Ectodermal cell (in vitro differentiated cells): ENCODE data around the gene HDGF.

Experiments used
- H3K27ac ChIP-seq: 2 replicates; pipeline ENCODE4 v1.7.0; 2013; ENCODE audit warnings: mild to moderate bottlenecking, low read depth, low read length; ENCODE audit not compliant: insufficient read depth, poor library complexity, severe bottlenecking
- H3K27me3 ChIP-seq: 2 replicates; pipeline ENCODE4 v1.7.0; 2013; ENCODE audit warnings: mild to moderate bottlenecking, low read length; ENCODE audit not compliant: insufficient read depth, control insufficient read depth, poor library complexity, severe bottlenecking
- H3K36me3 ChIP-seq: one replicate; pipeline ENCODE4 v1.7.0; 2013; ENCODE audit warnings: low read length; ENCODE audit not compliant: control insufficient read depth, insufficient read depth
- H3K4me1 ChIP-seq: one replicate; pipeline ENCODE4 v1.7.0; 2013; ENCODE audit warnings: low read length; ENCODE audit not compliant: control insufficient read depth, insufficient read depth
- H3K4me3 ChIP-seq: 2 replicates; pipeline ENCODE4 v1.7.0; 2013; ENCODE audit warnings: low read depth, low read length, control low read depth; ENCODE audit not compliant: insufficient read depth
- H3K9me3 ChIP-seq: 2 replicates; pipeline ENCODE4 v1.7.0; 2013; ENCODE audit warnings: mild to moderate bottlenecking, low read length, moderate library complexity; ENCODE audit not compliant: control insufficient read depth
- WGBS, 2 experiments: methylation state at CpG; one replicate each; pipeline ENCODE4 v1.1.7; 2013; ENCODE audit warnings: missing lambda C conversion rate in 2 of 2; 5-methylcytosine and 5-hydroxymethylcytosine counted together

HDGF gene

DNA sequence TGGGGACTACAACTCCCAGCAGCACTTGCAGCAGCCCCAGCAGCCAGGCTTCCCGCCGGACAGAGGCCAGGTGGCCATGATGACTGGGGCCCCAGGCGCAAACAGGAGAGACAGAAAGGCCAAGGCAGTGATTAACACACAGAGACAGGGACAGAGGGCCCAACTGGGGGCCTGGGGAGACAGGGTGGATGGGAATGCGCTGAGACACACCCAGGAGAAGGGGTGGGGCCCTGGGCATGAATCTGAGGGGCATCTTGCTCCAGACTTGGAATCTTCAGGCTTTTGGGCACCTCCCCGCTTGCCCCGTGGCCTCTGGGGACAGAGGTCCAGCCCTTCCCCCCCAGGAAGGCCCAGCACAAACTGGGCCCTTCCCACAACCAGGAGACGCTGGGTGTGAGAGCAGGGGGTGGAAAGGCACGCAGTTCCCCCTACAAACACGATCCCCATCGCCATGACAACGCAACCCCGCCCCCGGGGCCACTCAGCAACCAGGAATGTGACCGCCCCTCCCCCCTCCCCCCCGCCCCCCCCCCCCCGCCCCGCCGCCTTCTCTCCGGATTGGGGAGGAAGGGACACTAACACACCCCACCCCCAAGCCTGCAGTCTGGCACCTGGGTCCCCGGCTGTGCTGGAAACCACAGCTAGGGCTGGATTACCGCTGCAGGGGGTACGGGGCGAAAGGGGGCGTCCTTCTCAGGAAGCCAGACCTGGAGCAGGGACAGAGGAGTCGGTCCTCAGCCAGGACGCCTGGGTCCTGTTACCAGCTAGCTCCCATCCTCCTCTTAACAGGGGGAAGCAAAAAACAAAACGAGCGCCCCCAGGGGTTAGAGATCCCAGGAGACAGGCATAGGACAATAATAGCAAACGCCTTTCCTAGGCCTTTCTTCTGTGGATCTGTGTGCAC, 4.5 kb downstream of the HDGF start:
- peaks cover 46% of the 10 kb centered on the region for H3K4me1 ChIP-seq
- peak overlapping the region; percentile 55 for H3K4me3 ChIP-seq
- peaks cover 18% of the 10 kb centered on the region for H3K36me3 ChIP-seq
- no peaks in the 10 kb centered on the region for H3K9me3 ChIP-seq
- no peaks in the 10 kb centered on the region for H3K27me3 ChIP-seq
- 0% methylated on average over 18 of the region's 29 CpGs for WGBS, 2 experiments
- peak overlapping the region; percentile 100 for H3K27ac ChIP-seq

DNA sequence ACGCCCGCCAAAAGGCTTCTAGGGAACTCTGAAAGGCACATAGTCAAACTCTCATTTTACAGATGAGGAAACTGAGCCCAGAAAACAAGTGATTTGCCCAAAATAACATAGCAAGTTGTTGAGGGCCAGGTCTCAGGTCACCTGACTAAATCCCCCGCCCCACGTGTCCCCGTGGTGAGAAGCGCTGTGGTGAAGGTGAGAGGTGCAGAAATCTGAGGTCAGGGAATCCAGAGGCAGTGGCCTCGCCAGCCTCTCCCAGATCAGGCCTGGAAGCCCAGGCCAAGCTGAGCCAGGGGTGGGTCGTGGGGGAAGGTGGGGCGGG, 5.1 kb downstream of the HDGF start:
- 30% methylated on average over 9 of the region's 9 CpGs for WGBS, 2 experiments
- no peaks in the 10 kb centered on the region for H3K27me3 ChIP-seq

DNA sequence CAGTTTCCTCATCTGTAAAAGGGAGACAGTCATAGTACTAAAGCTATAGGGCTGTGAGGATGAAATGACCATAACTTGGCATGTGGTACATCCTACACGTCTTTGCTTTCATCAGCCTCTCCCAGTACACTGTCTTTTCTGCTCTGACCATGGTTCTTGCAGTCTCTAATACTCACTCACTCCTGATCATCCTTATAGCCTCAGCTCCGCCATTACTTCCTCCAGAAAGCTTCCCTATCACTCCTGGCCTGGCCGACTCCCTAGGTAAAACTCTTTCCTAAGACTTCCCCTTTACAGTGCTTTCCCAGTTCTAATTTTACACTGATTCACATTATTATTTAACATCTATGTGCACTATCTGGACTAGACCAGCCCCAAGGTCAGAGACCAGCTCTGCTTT, 5.6 kb downstream of the HDGF start:
- no peak overlapping the region for H3K27ac ChIP-seq
- 90% methylated on average over 3 of the region's 3 CpGs for WGBS, 2 experiments
- H3K36me3 ChIP-seq, result peaks cover 18% of the 10 kb centered on the region
- peaks cover 54% of the 10 kb centered on the region for H3K4me1 ChIP-seq
- H3K4me3 ChIP-seq, result peak overlapping the region; percentile 55
- H3K9me3 ChIP-seq, result no peaks in the 10 kb centered on the region
- H3K27me3 ChIP-seq, result no peaks in the 10 kb centered on the region

More for the DNA sequence above, 5.1 kb downstream of the HDGF start:
- Histone ChIP-seq H3K27ac (peak overlapping the region; percentile 100), H3K36me3 (peaks cover 18% of the 10 kb centered on the region), H3K4me3 (peak overlapping the region; percentile 55), H3K9me3 (no peaks in the 10 kb centered on the region), H3K4me1 (peaks cover 52% of the 10 kb centered on the region)

DNA sequence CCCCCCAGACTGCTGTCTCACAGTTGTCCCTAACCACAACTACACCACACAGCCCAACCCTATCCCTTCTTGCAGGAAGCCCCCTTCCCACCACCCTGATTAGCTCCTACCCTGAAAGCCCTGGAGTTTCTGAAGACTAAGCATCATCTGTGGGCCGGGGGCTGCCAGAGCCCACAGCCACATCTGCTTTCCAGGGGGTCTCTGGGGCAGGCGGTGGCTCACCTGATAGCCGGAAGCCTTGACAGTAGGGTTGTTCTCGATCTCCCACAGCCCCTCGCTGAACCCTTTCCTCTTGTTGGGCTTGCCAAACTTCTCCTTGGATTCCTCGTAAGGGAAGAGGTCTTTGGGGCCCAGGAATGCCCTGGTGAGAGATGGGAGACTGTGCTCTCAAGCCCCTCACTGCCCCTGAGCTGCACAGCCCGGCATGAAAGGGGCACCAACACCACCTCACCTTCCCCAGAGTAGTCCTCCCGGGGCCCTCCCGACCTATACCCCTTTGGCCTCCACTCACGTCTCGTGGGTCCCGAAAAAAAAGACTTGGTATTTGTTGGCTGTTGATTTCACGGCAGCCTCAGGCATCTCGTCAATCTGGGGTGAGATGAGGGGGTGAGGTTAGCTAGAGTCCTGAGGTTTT, 6.6 kb downstream of the HDGF start:
- Histone ChIP-seq H3K4me3 (no peak overlapping the region), H3K27me3 (no peaks in the 10 kb centered on the region), H3K36me3 (peaks cover 18% of the 10 kb centered on the region), H3K9me3 (no peaks in the 10 kb centered on the region), H3K4me1 (peaks cover 51% of the 10 kb centered on the region), H3K27ac (no peak overlapping the region)
- 93 to 95% methylated on average over 14 of the region's 14 CpGs for WGBS, 2 experiments

DNA sequence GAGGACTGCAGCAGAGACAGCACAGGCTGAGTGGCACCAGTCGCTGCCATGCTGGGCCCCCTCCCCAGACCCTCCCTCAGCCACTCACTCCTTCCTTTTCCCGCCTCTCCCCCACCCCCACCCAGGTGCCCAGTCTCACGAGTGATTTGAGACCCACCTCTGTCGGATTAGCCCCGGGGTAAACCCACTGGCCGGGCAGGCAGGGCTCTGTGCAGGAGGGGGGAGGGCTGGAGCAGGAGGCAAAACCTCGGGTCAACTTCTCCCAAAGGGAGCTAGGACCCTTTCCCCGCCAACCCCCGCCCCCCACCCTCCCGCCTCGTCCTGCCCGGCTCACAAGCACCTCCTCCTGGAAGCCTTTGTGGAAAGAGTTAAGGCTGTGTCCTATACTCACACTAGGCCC, 7.1 kb downstream of the HDGF start:
- 82 to 93% methylated on average over 7 to 12 of the region's 12 CpGs for WGBS, 2 experiments
- peaks cover 45% of the 10 kb centered on the region for H3K4me1 ChIP-seq
- no peak overlapping the region for H3K27ac ChIP-seq
- H3K9me3 ChIP-seq, result no peaks in the 10 kb centered on the region
- no peaks in the 10 kb centered on the region for H3K27me3 ChIP-seq
- H3K4me3 ChIP-seq, result no peak overlapping the region
- H3K36me3 ChIP-seq, result peaks cover 18% of the 10 kb centered on the region

DNA sequence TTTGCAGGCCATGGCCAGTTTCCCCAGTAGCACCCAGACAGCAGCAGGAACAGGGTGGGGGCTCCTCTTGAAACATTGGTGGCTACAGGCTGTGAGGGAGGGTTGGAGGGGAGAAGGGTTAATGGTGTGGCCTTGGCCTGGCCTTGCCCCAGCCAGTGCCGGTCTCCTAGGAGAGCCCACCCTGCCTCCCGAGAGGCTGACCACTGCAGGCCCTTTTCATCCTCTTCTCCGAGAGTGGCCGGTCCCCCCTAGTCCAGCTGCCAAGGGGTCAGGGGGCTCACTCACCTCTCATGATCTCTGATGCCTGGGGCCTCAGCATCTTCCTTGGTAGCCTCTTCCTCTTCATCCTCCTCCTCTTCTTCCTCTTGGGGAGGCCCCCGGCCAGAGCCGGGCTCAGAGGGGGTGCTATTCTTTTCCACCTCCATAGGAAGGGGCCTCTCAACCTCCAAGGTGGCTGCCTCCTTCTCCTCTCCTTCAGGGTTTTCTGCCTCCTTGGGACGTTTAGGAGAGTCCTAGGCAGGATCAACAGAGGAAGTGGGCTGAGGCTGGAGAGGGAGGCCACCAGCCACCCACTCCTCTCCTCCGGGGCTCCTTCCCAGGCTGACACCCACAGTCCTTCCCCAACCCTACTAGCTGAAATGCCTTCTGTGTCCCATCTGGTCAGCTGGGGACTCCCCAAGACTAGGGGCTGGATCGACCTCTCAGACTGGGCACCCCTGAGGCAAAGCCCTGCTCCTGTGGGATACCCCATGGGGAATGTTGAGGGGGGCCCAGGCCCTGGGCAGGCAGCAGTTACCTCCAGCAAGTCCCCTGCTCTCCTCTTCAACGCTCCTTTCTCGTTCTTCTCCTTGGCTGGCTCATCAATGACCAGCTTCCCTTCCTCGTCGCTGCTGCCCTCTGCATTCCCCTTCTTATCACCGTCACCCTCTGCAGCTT, 7.8 kb downstream of the HDGF start:
- H3K9me3 ChIP-seq, result no peaks in the 10 kb centered on the region
- H3K4me1 ChIP-seq, result peaks cover 38% of the 10 kb centered on the region
- WGBS, 2 experiments, result 95 to 96% methylated on average over 14 of the region's 14 CpGs
- no peaks in the 10 kb centered on the region for H3K27me3 ChIP-seq
- peaks cover 18% of the 10 kb centered on the region for H3K36me3 ChIP-seq
- no peak overlapping the region for H3K4me3 ChIP-seq
- H3K27ac ChIP-seq, result no peak overlapping the region

DNA sequence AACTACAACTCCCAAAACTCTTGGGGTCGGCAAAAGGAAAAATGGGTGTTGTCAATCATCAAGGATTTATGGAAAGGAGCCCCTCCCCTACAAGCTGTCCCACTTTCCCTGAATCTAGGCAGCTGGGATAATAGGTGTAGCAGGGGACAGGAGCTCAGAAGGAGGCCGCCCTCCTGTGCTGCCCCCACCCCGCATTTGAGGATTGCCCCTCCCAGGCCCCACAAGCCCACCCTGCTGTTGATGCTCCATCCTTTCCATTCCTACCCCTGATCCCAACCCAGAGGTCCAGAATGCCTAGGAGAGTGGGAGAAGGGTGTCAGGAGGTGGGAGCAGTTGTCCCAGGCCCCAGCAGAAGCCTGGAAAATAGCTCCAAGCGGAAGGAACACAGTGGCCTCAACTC, 8.7 kb downstream of the HDGF start:
- H3K4me3 ChIP-seq, result no peak overlapping the region
- no peaks in the 10 kb centered on the region for H3K27me3 ChIP-seq
- peaks cover 18% of the 10 kb centered on the region for H3K36me3 ChIP-seq
- peaks cover 30% of the 10 kb centered on the region for H3K4me1 ChIP-seq
- H3K27ac ChIP-seq, result peak overlapping the region; percentile 8
- no peaks in the 10 kb centered on the region for H3K9me3 ChIP-seq
- WGBS, 2 experiments, result 91 to 97% methylated on average over 4 of the region's 4 CpGs

DNA sequence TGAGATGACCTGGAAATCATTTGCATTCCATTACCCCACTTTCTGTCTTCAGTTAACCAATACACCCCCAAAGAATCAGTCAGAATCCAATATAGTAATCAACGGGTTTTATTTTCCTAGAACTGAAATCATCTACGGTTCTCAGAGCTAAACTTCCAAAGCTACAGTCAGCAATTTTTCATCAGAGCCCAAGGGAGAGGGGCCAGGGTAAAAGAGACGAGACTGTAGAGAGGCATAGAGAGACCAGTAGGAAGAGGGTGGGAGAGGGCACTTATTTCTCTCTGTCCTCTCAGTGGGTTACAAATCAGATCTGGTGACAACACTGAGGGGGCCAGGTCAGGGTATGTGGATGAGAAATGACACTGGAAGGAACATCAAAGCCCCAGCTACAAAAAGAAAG, 9.5 kb downstream of the HDGF start:
- WGBS, 2 experiments, result 94 to 99% methylated on average over 3 of the region's 3 CpGs
- H3K27me3 ChIP-seq, result no peaks in the 10 kb centered on the region
- no peak overlapping the region for H3K4me3 ChIP-seq
- peak overlapping the region; percentile 63 for H3K27ac ChIP-seq
- no peaks in the 10 kb centered on the region for H3K9me3 ChIP-seq
- peaks cover 18% of the 10 kb centered on the region for H3K36me3 ChIP-seq
- H3K4me1 ChIP-seq, result peaks cover 24% of the 10 kb centered on the region

DNA sequence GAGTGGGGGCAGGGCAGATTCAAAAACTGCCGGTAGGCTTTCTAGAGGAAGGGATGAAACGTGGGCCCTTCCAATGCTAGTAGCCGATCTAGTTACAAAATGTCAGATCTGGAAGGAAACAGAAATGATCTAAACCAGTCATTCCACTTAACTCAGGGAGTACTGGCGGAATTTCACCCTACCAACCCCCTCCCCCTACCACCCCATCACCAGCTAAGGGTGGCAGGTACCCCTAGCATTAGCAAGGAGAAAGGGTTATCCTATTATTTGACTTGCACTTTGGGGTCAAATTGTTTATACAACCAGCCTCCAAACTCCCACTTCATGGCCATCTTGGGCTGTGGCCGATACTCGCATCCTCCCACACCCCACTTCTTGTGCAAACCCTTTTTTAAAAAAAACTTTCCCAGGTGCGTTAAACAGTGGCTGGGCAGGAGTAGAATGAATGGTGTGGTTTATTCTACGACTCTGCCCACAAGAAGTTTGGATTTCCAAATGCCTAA, 9.9 kb downstream of the HDGF start:
- Histone ChIP-seq H3K4me1 (peaks cover 24% of the 10 kb centered on the region), H3K9me3 (no peaks in the 10 kb centered on the region), H3K27me3 (no peaks in the 10 kb centered on the region), H3K27ac (peak overlapping the region; percentile 77), H3K4me3 (peak overlapping the region; percentile 2), H3K36me3 (peaks cover 19% of the 10 kb centered on the region)
- WGBS, 2 experiments, result 49 to 53% methylated on average over 8 of the region's 8 CpGs
